GM23338 (cell line): Measurements from ENCODE around the gene ZNF664. TPM values are rescaled to one million over a fixed set of nuclear protein-coding genes. Genes with fewer than 3 reads are reported as not detected.

Experiments
- ATAC-seq: fragments of 200-7000 bp; cut with Tn5 transposase; 3 replicates; pipeline ENCODE4 v1.9.1; 2020
- DNase-seq: peaks from one replicate; pipeline ENCODE4 v3.0.0-alpha.2; 2015; ENCODE audit warnings: low spot score
- H2AFZ ChIP-seq: fragments of 200-600 bp; sonication (generic); 2 replicates; pipeline ENCODE4 v1.8.0; 2016; ENCODE audit warnings: antibody characterized with exemption, mild to moderate bottlenecking, moderate library complexity
- H3F3A ChIP-seq: fragments of 200-600 bp; sonication (generic); replicated peaks from 2 replicates; pipeline ENCODE4 v1.8.0; 2017; ENCODE audit warnings: antibody characterized with exemption, mixed run types, low read depth
- H3K27ac ChIP-seq: fragments of 200-600 bp; sonication (generic); 2 replicates; pipeline ENCODE4 v1.6.1; 2016; ENCODE audit warnings: low read depth
- H3K27me3 ChIP-seq: fragments of 200-600 bp; sonication (generic); 2 replicates; pipeline ENCODE4 v1.8.0; 2016; ENCODE audit warnings: mild to moderate bottlenecking, mixed run types, moderate library complexity; ENCODE audit not compliant: insufficient read depth
- H3K36me3 ChIP-seq: fragments of 200-600 bp; sonication (generic); 2 replicates; pipeline ENCODE4 v1.8.0; 2016; ENCODE audit warnings: mild to moderate bottlenecking; ENCODE audit not compliant: insufficient read depth
- H3K4me1 ChIP-seq: fragments of 200-600 bp; sonication (generic); 2 replicates; pipeline ENCODE4 v1.8.0; 2016; ENCODE audit warnings: mild to moderate bottlenecking, moderate library complexity; ENCODE audit not compliant: insufficient read depth
- H3K4me2 ChIP-seq: fragments of 200-600 bp; sonication (generic); 2 replicates; pipeline ENCODE4 v1.7.1; 2017; ENCODE audit warnings: mixed run types
- H3K4me3 ChIP-seq: fragments of 200-600 bp; sonication (generic); 2 replicates; pipeline ENCODE4 v1.6.1; 2016; ENCODE audit warnings: mixed run types
- H3K79me2 ChIP-seq: fragments of 200-600 bp; sonication (generic); replicated peaks from 2 replicates; pipeline ENCODE4 v1.8.0; 2017; ENCODE audit warnings: mild to moderate bottlenecking; ENCODE audit not compliant: insufficient read depth
- H3K9me2 ChIP-seq: fragments of 200-600 bp; sonication (generic); 2 replicates; pipeline ENCODE4 v1.8.0; 2017; ENCODE audit not compliant: insufficient read depth
- H4K20me1 ChIP-seq: fragments of 200-600 bp; sonication (generic); replicated peaks from 2 replicates; pipeline ENCODE4 v1.8.0; 2017; ENCODE audit warnings: mild to moderate bottlenecking; ENCODE audit not compliant: insufficient read depth
- H3K27ac Mint-ChIP-seq: 2 replicates; pipeline ENCODE4 v1.8.0; 2020; ENCODE audit warnings: inconsistent platforms, mild to moderate bottlenecking, moderate library complexity, mixed read lengths
- H3K27me3 Mint-ChIP-seq: 3 replicates; pipeline ENCODE4 v1.8.0; 2022; ENCODE audit warnings: low read depth, mild to moderate bottlenecking, moderate library complexity, mixed read lengths, inconsistent platforms; ENCODE audit not compliant: insufficient read depth, poor library complexity
- H3K36me3 Mint-ChIP-seq: 3 replicates; pipeline ENCODE4 v1.8.0; 2021; ENCODE audit warnings: low read depth, mild to moderate bottlenecking, inconsistent platforms, moderate library complexity, mixed read lengths
- H3K4me1 Mint-ChIP-seq: 3 replicates; pipeline ENCODE4 v1.8.0; 2020; ENCODE audit warnings: mild to moderate bottlenecking, inconsistent platforms, mixed read lengths
- H3K4me3 Mint-ChIP-seq: 3 replicates; pipeline ENCODE4 v1.8.0; 2021; ENCODE audit warnings: moderate library complexity, mild to moderate bottlenecking, inconsistent platforms, mixed read lengths
- H3K9me3 Mint-ChIP-seq: 3 replicates; pipeline ENCODE4 v1.8.0; 2020; ENCODE audit warnings: moderate library complexity, mild to moderate bottlenecking, inconsistent platforms, mixed read lengths
- CREB1 ChIP-seq: fragments of 250-450 bp; sonication (Bioruptor Pico); IDR thresholded peaks from 2 replicates; pipeline ENCODE4 v1.5.0; 2020; ENCODE audit warnings: low read depth, mild to moderate bottlenecking, moderate library complexity
- ETS1 ChIP-seq: IDR thresholded peaks from 2 replicates; pipeline ENCODE4 v1.6.1; 2016; ENCODE audit warnings: antibody characterized with exemption
- EZH2 ChIP-seq: fragments of 200-600 bp; sonication (generic); IDR thresholded peaks from one replicate; pipeline ENCODE4 v1.8.0; 2017; ENCODE audit warnings: antibody characterized with exemption, mild to moderate bottlenecking, low read depth; ENCODE audit not compliant: unreplicated experiment
- EZH2phosphoT487 ChIP-seq: fragments of 200-600 bp; sonication (generic); IDR thresholded peaks from one replicate; pipeline ENCODE4 v1.8.1; 2018; ENCODE audit warnings: antibody characterized with exemption; ENCODE audit not compliant: unreplicated experiment
- NANOG ChIP-seq: IDR thresholded peaks from 2 replicates; pipeline ENCODE4 v1.6.1; 2016; ENCODE audit warnings: antibody characterized with exemption, borderline replicate concordance
- POLR2AphosphoS5 ChIP-seq: IDR thresholded peaks from 2 replicates; pipeline ENCODE4 v1.6.1; 2016; ENCODE audit warnings: antibody characterized with exemption, low read depth
- STAT1 ChIP-seq: IDR thresholded peaks from one replicate; pipeline ENCODE4 v1.6.1; 2016; ENCODE audit warnings: antibody characterized with exemption; ENCODE audit not compliant: unreplicated experiment
- polyA plus RNA-seq: library from polyadenylated mRNA; unstranded; fragments of >200 nt; fragmentation: Nextera tagmentation; extraction: Ambion mirVana; gene quantifications from 2 replicates; pipeline ENCODE4 v1.2.1, GENCODE V29; 2016
- total RNA-seq: library from RNA; depleted of rRNA; stranded (reverse); fragments of >200 nt; shearing (Covaris generic); gene quantifications from 2 replicates; pipeline ENCODE4 v1.2.3, GENCODE V29; 2014
- TF ChIP-seq, protein P1 (sequence below): fragments of 250-450 bp; sonication (Bioruptor Pico); IDR thresholded peaks from 2 replicates; pipeline ENCODE4 v1.5.0; 2020; ENCODE audit warnings: mild to moderate bottlenecking, moderate library complexity

Gene ZNF664
- total and polyA plus RNA-seq, 2 experiments from 2014 or later: 8.1 to 35.2 TPM

DNA sequence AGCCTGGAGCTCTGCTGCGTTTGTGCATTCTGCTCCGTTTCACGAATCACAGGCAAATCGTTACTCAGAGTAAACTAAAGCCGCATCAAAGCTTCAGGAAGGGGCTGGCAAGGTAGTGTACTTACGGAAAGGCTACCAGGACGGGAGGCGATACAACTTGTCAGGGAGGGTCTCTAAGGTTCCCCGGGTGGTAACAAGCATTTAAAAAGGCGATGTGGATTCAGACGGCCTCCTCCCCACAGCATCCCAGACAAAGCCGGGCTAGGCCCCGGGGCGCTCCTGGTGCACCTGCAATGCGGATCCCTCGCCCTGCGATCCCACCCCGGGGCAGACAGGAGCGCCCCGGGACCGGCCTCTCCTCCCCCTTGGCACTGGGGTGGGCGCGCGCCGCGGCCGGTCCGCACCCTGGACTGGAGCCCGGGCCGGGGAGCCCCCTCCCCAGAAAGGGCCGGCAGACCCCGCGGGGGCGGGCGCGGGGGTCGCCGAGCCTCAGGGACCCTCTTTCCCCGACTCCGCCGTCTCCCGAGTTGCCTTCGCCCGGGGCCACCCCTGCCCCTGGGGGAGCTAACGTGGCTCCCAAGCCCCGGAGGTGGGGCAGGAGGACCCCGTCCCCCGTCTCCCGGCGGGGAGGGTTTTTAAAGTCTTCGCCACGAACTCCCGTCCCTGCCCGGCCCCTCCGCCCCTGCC is 1.1 kb upstream of the ZNF664 start:
- Histone ChIP-seq H3K4me1 (peaks cover 14% of the 10 kb centered on the region), H3K9me2 (no peaks in the 10 kb centered on the region), H3K4me2 (peak overlapping the region; percentile 79), H3K36me3 (no peaks in the 10 kb centered on the region), H3K79me2 (no peaks in the 10 kb centered on the region), H3F3A (peaks cover 16% of the 10 kb centered on the region), H3K27ac (no peak overlapping the region), H3K4me3 (peak overlapping the region; percentile 54), H4K20me1 (peaks cover 57% of the 10 kb centered on the region), H2AFZ (no peak overlapping the region), H3K27me3 (peaks cover 81% of the 10 kb centered on the region)
- Mint-ChIP-seq H3K4me1 (peaks cover 15% of the 10 kb centered on the region), H3K36me3 (peaks cover 27% of the 10 kb centered on the region), H3K27ac (no peak overlapping the region), H3K9me3 (no peaks in the 10 kb centered on the region), H3K4me3 (peak overlapping the region; percentile 68), H3K27me3 (peaks cover 65% of the 10 kb centered on the region)
- DNase-seq: peak; percentile 98
- peak; percentile 55; the same call in 1 of the 2 replicates for TF ChIP-seq ETS1
- peak; percentile 91 for TF ChIP-seq POLR2AphosphoS5
- 0 out of 2 replicates have a peak, but pooled peaks have one; percentile 7 for TF ChIP-seq CREB1 (CRISPR knock-in tag)
- peak; percentile 53; the same call in 1 of the 2 replicates for TF ChIP-seq NANOG
- TF ChIP-seq EZH2: no peak
- peak; percentile 71 for ATAC-seq

GRCh38 chr12:123973552-123974341 is 732 bp downstream of the ZNF664 start:
- peak overlapping the region; percentile 11; the same call in 1 of the 2 replicates for H2AFZ ChIP-seq
- H3K4me2 ChIP-seq: peak overlapping the region; percentile 85
- H3K4me1 ChIP-seq: peaks cover 14% of the 10 kb centered on the region
- H3K27ac ChIP-seq: no peak overlapping the region
- peaks cover 47% of the 10 kb centered on the region for H3K27me3 Mint-ChIP-seq
- peaks cover 51% of the 10 kb centered on the region for H4K20me1 ChIP-seq
- DNase-seq: peak; percentile 70
- H3K79me2 ChIP-seq: no peaks in the 10 kb centered on the region
- ATAC-seq: peak; percentile 26
- peak overlapping the region; percentile 89 for H3K4me3 Mint-ChIP-seq
- H3K36me3 Mint-ChIP-seq: peaks cover 30% of the 10 kb centered on the region
- H3K9me2 ChIP-seq: no peaks in the 10 kb centered on the region
- H3K27me3 ChIP-seq: peaks cover 67% of the 10 kb centered on the region
- peaks cover 15% of the 10 kb centered on the region for H3K4me1 Mint-ChIP-seq
- no peaks in the 10 kb centered on the region for H3K9me3 Mint-ChIP-seq
- peak overlapping the region; percentile 59 for H3K4me3 ChIP-seq
- peaks cover 16% of the 10 kb centered on the region for H3F3A ChIP-seq
- H3K36me3 ChIP-seq: no peaks in the 10 kb centered on the region
- H3K27ac Mint-ChIP-seq: no peak overlapping the region
- peak; percentile 73 for TF ChIP-seq EZH2
- TF ChIP-seq CREB1 (CRISPR knock-in tag): no peak
- TF ChIP-seq, protein P1, sequence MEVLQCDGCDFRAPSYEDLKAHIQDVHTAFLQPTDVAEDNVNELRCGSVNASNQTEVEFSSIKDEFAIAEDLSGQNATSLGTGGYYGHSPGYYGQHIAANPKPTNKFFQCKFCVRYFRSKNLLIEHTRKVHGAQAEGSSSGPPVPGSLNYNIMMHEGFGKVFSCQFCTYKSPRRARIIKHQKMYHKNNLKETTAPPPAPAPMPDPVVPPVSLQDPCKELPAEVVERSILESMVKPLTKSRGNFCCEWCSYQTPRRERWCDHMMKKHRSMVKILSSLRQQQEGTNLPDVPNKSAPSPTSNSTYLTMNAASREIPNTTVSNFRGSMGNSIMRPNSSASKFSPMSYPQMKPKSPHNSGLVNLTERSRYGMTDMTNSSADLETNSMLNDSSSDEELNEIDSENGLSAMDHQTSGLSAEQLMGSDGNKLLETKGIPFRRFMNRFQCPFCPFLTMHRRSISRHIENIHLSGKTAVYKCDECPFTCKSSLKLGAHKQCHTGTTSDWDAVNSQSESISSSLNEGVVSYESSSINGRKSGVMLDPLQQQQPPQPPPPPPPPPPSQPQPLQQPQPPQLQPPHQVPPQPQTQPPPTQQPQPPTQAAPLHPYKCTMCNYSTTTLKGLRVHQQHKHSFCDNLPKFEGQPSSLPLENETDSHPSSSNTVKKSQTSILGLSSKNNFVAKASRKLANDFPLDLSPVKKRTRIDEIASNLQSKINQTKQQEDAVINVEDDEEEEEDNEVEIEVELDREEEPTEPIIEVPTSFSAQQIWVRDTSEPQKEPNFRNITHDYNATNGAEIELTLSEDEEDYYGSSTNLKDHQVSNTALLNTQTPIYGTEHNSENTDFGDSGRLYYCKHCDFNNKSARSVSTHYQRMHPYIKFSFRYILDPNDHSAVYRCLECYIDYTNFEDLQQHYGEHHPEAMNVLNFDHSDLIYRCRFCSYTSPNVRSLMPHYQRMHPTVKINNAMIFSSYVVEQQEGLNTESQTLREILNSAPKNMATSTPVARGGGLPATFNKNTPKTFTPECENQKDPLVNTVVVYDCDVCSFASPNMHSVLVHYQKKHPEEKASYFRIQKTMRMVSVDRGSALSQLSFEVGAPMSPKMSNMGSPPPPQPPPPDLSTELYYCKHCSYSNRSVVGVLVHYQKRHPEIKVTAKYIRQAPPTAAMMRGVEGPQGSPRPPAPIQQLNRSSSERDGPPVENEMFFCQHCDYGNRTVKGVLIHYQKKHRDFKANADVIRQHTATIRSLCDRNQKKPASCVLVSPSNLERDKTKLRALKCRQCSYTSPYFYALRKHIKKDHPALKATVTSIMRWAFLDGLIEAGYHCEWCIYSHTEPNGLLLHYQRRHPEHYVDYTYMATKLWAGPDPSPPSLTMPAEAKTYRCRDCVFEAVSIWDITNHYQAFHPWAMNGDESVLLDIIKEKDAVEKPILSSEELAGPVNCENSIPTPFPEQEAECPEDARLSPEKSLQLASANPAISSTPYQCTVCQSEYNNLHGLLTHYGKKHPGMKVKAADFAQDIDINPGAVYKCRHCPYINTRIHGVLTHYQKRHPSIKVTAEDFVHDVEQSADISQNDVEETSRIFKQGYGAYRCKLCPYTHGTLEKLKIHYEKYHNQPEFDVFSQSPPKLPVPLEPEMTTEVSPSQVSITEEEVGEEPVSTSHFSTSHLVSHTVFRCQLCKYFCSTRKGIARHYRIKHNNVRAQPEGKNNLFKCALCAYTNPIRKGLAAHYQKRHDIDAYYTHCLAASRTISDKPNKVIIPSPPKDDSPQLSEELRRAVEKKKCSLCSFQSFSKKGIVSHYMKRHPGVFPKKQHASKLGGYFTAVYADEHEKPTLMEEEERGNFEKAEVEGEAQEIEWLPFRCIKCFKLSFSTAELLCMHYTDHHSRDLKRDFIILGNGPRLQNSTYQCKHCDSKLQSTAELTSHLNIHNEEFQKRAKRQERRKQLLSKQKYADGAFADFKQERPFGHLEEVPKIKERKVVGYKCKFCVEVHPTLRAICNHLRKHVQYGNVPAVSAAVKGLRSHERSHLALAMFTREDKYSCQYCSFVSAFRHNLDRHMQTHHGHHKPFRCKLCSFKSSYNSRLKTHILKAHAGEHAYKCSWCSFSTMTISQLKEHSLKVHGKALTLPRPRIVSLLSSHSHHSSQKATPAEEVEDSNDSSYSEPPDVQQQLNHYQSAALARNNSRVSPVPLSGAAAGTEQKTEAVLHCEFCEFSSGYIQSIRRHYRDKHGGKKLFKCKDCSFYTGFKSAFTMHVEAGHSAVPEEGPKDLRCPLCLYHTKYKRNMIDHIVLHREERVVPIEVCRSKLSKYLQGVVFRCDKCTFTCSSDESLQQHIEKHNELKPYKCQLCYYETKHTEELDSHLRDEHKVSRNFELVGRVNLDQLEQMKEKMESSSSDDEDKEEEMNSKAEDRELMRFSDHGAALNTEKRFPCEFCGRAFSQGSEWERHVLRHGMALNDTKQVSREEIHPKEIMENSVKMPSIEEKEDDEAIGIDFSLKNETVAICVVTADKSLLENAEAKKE (CRISPR knock-in tag): no peak
- TF ChIP-seq EZH2phosphoT487: no peak
- no peak for TF ChIP-seq STAT1
- no peak for TF ChIP-seq ETS1
